KMS-11 (cell line): ENCODE measurements around the gene SDR39U1.

Experiments used
- H2AFZ ChIP-seq: fragments of 200-600 bp; sonication (generic); 2 replicates; pipeline ENCODE4 v1.6.1; 2016; ENCODE audit warnings: antibody characterized with exemption, mixed run types, low read depth
- H3K27ac ChIP-seq: fragments of 200-600 bp; sonication (generic); 2 replicates; pipeline ENCODE4 v1.6.1; 2016; ENCODE audit warnings: mild to moderate bottlenecking, mixed run types
- H3K27me3 ChIP-seq: fragments of 200-600 bp; sonication (generic); 2 replicates; pipeline ENCODE4 v1.6.1; 2017; ENCODE audit warnings: mild to moderate bottlenecking, low read depth, mixed run types, moderate library complexity; ENCODE audit not compliant: insufficient read depth
- H3K36me3 ChIP-seq: fragments of 200-600 bp; sonication (generic); 2 replicates; pipeline ENCODE4 v1.6.1; 2017; ENCODE audit warnings: mild to moderate bottlenecking, mixed run types; ENCODE audit not compliant: insufficient read depth
- H3K4me1 ChIP-seq: fragments of 200-600 bp; sonication (generic); 2 replicates; pipeline ENCODE4 v1.6.1; 2016; ENCODE audit warnings: mild to moderate bottlenecking, low read depth, mixed run types; ENCODE audit not compliant: poor library complexity, severe bottlenecking
- H3K4me2 ChIP-seq: fragments of 200-600 bp; sonication (generic); 2 replicates; pipeline ENCODE4 v1.7.0; 2016; ENCODE audit warnings: mild to moderate bottlenecking, mixed run types
- H3K4me3 ChIP-seq: fragments of 200-600 bp; sonication (generic); IDR thresholded peaks from 2 replicates; pipeline ENCODE4 v1.6.1; 2017; ENCODE audit warnings: low read depth, low read length, mixed read lengths; ENCODE audit not compliant: insufficient read depth
- H3K79me2 ChIP-seq: fragments of 200-600 bp; sonication (generic); 2 replicates; pipeline ENCODE4 v1.6.1; 2016; ENCODE audit warnings: low read depth, mixed run types; ENCODE audit not compliant: insufficient read depth
- H3K9ac ChIP-seq: fragments of 200-600 bp; sonication (generic); 2 replicates; pipeline ENCODE4 v1.6.1; 2016; ENCODE audit warnings: mild to moderate bottlenecking, mixed run types
- H4K20me1 ChIP-seq: fragments of 200-600 bp; sonication (generic); 2 replicates; pipeline ENCODE4 v1.6.1; 2016; ENCODE audit warnings: mild to moderate bottlenecking, mixed run types; ENCODE audit not compliant: insufficient read depth
- CTCF ChIP-seq: fragments of 200-600 bp; sonication (generic); conservative IDR thresholded peaks from 2 replicates; pipeline ENCODE4 v1.6.1; 2017; ENCODE audit warnings: low read depth, mild to moderate bottlenecking, antibody characterized with exemption, low read length, moderate library complexity, mixed read lengths

The SDR39U1 gene

GRCh38 chr14:24408764-24409163 lies 33.8 kb downstream of the SDR39U1 start:
- no peak for TF ChIP-seq CTCF
- H4K20me1 ChIP-seq, result no peaks in the 10 kb centered on the region
- no peak overlapping the region for H3K27ac ChIP-seq
- no peak overlapping the region for H3K4me3 ChIP-seq
- H2AFZ ChIP-seq, result no peak overlapping the region
- no peaks in the 10 kb centered on the region for H3K27me3 ChIP-seq
- no peaks in the 10 kb centered on the region for H3K4me1 ChIP-seq
- no peak overlapping the region for H3K4me2 ChIP-seq
- H3K9ac ChIP-seq, result no peak overlapping the region
- H3K79me2 ChIP-seq, result no peaks in the 10 kb centered on the region
- H3K36me3 ChIP-seq, result no peaks in the 10 kb centered on the region

GRCh38 chr14:24407608-24408325 lies 34.8 kb downstream of the SDR39U1 start:
- Histone ChIP-seq H3K27ac (no peak overlapping the region), H3K36me3 (no peaks in the 10 kb centered on the region), H3K4me1 (no peaks in the 10 kb centered on the region), H3K27me3 (no peaks in the 10 kb centered on the region), H3K4me3 (no peak overlapping the region), H3K79me2 (no peaks in the 10 kb centered on the region), H2AFZ (no peak overlapping the region), H3K9ac (no peak overlapping the region), H3K4me2 (no peak overlapping the region), H4K20me1 (no peaks in the 10 kb centered on the region)
- no peak for TF ChIP-seq CTCF

GRCh38 chr14:24406416-24406815 lies 36.2 kb downstream of the SDR39U1 start:
- Histone ChIP-seq H4K20me1 (no peaks in the 10 kb centered on the region), H2AFZ (no peak overlapping the region), H3K27ac (no peak overlapping the region), H3K4me3 (no peak overlapping the region), H3K36me3 (no peaks in the 10 kb centered on the region), H3K79me2 (no peaks in the 10 kb centered on the region), H3K4me1 (no peaks in the 10 kb centered on the region), H3K9ac (no peak overlapping the region), H3K27me3 (no peaks in the 10 kb centered on the region), H3K4me2 (no peak overlapping the region)
- TF ChIP-seq CTCF, result no peak

GRCh38 chr14:24404814-24405213 lies 37.8 kb downstream of the SDR39U1 start:
- Histone ChIP-seq H3K27me3 (no peaks in the 10 kb centered on the region), H3K36me3 (no peaks in the 10 kb centered on the region), H3K79me2 (no peaks in the 10 kb centered on the region), H3K4me2 (no peak overlapping the region), H2AFZ (no peak overlapping the region), H3K27ac (no peak overlapping the region), H3K4me3 (no peak overlapping the region), H3K4me1 (no peaks in the 10 kb centered on the region), H3K9ac (no peak overlapping the region), H4K20me1 (no peaks in the 10 kb centered on the region)
- no peak for TF ChIP-seq CTCF
